Activated CD8-positive, alpha-beta memory T cell treated with anti-CD3 and anti-CD28 coated beads, Interleukin-2, amount 50 U/mL, for 4 hours (primary cell): Measurements from ENCODE around the gene PAIP1.
A peak's percentile ranks its signal among the peaks of the same experiment; 100 is the strongest.
"Not testable (repeated sequence)": the region's sequence is repeated elsewhere in the genome, so short reads cannot be mapped to it uniquely, and the experiment has no call there.

Source experiments
- DNase-seq: peaks from one replicate; pipeline ENCODE4 v3.0.0-alpha.2; 2020

PAIP1 gene

GRCh38 chr5:43514816-43515677, 41.8 kb downstream of the PAIP1 start, which contains the start of gene C5orf34:
Gene C5orf34 (minus strand): TSS chr5:43515148. CDS start chr5:43509339, 5,809 bp downstream.
- peak; percentile 94 for DNase-seq

- DNase-seq: peak; percentile 21
Measured at GRCh38 chr5:43514471-43514815, 42.4 kb downstream of the PAIP1 start.

- no peak for DNase-seq
Measured at GRCh38 chr5:43514025-43514424, 42.9 kb downstream of the PAIP1 start.

- not testable (repeated sequence) for DNase-seq
Measured at GRCh38 chr5:43511062-43511461, 45.8 kb downstream of the PAIP1 start.

- no peak for DNase-seq
Measured at GRCh38 chr5:43498581-43498980, 58.3 kb downstream of the PAIP1 start.

GRCh38 chr5:43497311-43498104, 59.4 kb downstream of the PAIP1 start:
- DNase-seq: no peak

GRCh38 chr5:43491326-43491725, 65.6 kb downstream of the PAIP1 start:
- no peak for DNase-seq

- no peak for DNase-seq
Measured at GRCh38 chr5:43486353-43486752, 70.5 kb downstream of the PAIP1 start.

- no peak for DNase-seq
Measured at GRCh38 chr5:43485406-43485805, 71.5 kb downstream of the PAIP1 start.

- DNase-seq: peak; percentile 86
Measured at GRCh38 chr5:43484106-43484849, 72.6 kb downstream of the PAIP1 start.

GRCh38 chr5:43483298-43484105, 73.4 kb downstream of the PAIP1 start, which contains the start of gene TMEM267:
Gene TMEM267 (minus strand): TSS chr5:43483865. CDS start chr5:43453969, 29,896 bp downstream.
- DNase-seq: peak; percentile 85

- DNase-seq: no peak
Measured at GRCh38 chr5:43482490-43483297, 74.2 kb downstream of the PAIP1 start.
